DOHH2 (cell line): ENCODE measurements around the gene GPC5.

Experiments used
- EZH2phosphoT487 ChIP-seq: fragments of 200-600 bp; sonication (generic); IDR thresholded peaks from 2 replicates; pipeline ENCODE4 v1.6.1; 2017; ENCODE audit warnings: borderline replicate concordance, mild to moderate bottlenecking, antibody characterized with exemption, low read length, moderate library complexity, mixed read lengths
- TF ChIP-seq, protein P1 (sequence below): fragments of 200-600 bp; sonication (generic); IDR thresholded peaks from one replicate; pipeline ENCODE4 v1.5.1; 2014; ENCODE audit warnings: antibody characterized with exemption, mild to moderate bottlenecking, low read depth, low read length; ENCODE audit not compliant: poor library complexity, severe bottlenecking

DNA sequence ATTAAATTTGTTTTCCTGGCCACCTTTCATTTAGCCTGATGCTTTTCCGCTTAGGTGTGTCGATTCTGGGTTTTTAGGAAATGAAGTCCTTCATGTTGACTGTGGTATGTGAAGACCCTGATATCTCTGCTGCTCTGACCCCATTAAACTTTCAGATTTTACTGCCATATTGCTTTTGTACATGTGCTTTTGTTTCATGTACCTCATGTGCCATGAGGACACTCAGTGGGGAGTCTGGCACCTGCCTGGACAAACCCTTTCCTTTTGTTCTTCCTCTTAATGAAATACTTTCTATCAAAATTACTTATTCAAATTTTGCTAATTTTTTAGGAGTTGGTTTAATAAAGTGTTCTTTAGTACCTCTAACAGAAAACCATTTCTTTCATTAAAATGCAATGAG lies 774.8 kb downstream of the GPC5 start:
- TF ChIP-seq, protein P1, sequence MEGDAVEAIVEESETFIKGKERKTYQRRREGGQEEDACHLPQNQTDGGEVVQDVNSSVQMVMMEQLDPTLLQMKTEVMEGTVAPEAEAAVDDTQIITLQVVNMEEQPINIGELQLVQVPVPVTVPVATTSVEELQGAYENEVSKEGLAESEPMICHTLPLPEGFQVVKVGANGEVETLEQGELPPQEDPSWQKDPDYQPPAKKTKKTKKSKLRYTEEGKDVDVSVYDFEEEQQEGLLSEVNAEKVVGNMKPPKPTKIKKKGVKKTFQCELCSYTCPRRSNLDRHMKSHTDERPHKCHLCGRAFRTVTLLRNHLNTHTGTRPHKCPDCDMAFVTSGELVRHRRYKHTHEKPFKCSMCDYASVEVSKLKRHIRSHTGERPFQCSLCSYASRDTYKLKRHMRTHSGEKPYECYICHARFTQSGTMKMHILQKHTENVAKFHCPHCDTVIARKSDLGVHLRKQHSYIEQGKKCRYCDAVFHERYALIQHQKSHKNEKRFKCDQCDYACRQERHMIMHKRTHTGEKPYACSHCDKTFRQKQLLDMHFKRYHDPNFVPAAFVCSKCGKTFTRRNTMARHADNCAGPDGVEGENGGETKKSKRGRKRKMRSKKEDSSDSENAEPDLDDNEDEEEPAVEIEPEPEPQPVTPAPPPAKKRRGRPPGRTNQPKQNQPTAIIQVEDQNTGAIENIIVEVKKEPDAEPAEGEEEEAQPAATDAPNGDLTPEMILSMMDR, result no peak
- no peak for TF ChIP-seq EZH2phosphoT487
